ENCODE results near the gene CTNND2.

- TF ChIP-seq CTCF (IDR thresholded peaks at IDR 0.05; ENCODE audit: low read length) (no peak), EZH2 (optimal IDR thresholded peaks at IDR 0.05; ENCODE audit: low read depth, low read length) (no peak)
These were observed 525.8 kb downstream of the CTNND2 start for GRCh38 chr5:11378461-11378860.
